Caco-2 (cell line): ENCODE data around the gene GMEB1. TPM values are rescaled to one million over a fixed set of nuclear protein-coding genes. Genes with fewer than 3 reads are reported as not detected.

Experiments used
- Bru-seq: library from RNA; stranded (reverse); fragments of 400-500 nt; gene quantifications from one replicate; lab custom pipeline; 2021; lab: Mats Ljungman, UMichigan
- BruChase-seq, 2 experiments: library from RNA; stranded (reverse); fragments of 400-500 nt; gene quantifications; one replicate each; lab custom pipeline; 2021; lab: Mats Ljungman, UMichigan
- BruUV-seq: library from RNA; stranded (reverse); fragments of 400-500 nt; replicated peaks from 2 replicates; lab custom pipeline; 2021; lab: Mats Ljungman, UMichigan
- CTCF ChIA-PET: fragments of 300-600 bp; sonication (Branson Sonifier 250); formaldehyde crosslinking; loops from one replicate; lab custom pipeline; 2022; ENCODE audit warnings: antibody characterized with exemption; lab: Charles Lee
- POLR2A ChIA-PET: fragments of 300-600 bp; sonication (Branson Sonifier 250); formaldehyde crosslinking; loops from one replicate; lab custom pipeline; 2022; ENCODE audit warnings: antibody characterized with exemption; lab: Charles Lee
- DNase-seq, 2 experiments: peaks; one replicate each; pipeline versions ENCODE4 v3.0.0 to v3.0.0-alpha.2; 2020 to 2022
- H3K27me3 ChIP-seq: replicated peaks from 2 replicates; pipeline ENCODE4 v1.6.0; 2011; ENCODE audit warnings: low read length; ENCODE audit not compliant: control insufficient read depth, insufficient read depth
- H3K36me3 ChIP-seq: 2 replicates; pipeline ENCODE4 v1.5.1; 2011; ENCODE audit warnings: low read length; ENCODE audit not compliant: control insufficient read depth, insufficient read depth
- H3K4me1 ChIP-seq: fragments of 250-450 bp; sonication (Bioruptor Pico); 2 replicates; pipeline ENCODE4 v1.5.1; 2020; ENCODE audit warnings: mild to moderate bottlenecking
- H3K4me3 ChIP-seq: 2 replicates; pipeline ENCODE4 v1.5.1; 2011; ENCODE audit warnings: low read depth, mild to moderate bottlenecking, control low read depth, low read length
- H3K9me3 ChIP-seq: fragments of 250-450 bp; sonication (Bioruptor Pico); 2 replicates; pipeline ENCODE4 v1.5.1; 2020; ENCODE audit warnings: mild to moderate bottlenecking, moderate library complexity
- H3K27ac Mint-ChIP-seq: one replicate; pipeline ENCODE4 v1.8.0; 2022; ENCODE audit warnings: mixed read lengths; ENCODE audit not compliant: unreplicated experiment
- H3K27me3 Mint-ChIP-seq: one replicate; pipeline ENCODE4 v1.8.0; 2022; ENCODE audit warnings: mixed read lengths; ENCODE audit not compliant: insufficient read depth, unreplicated experiment
- H3K36me3 Mint-ChIP-seq: one replicate; pipeline ENCODE4 v1.8.0; 2022; ENCODE audit warnings: mild to moderate bottlenecking, mixed read lengths; ENCODE audit not compliant: insufficient read depth, unreplicated experiment
- H3K4me1 Mint-ChIP-seq: one replicate; pipeline ENCODE4 v1.8.0; 2022; ENCODE audit warnings: low read depth, mixed read lengths; ENCODE audit not compliant: unreplicated experiment
- H3K4me3 Mint-ChIP-seq: one replicate; pipeline ENCODE4 v1.8.0; 2022; ENCODE audit warnings: mild to moderate bottlenecking, moderate library complexity, mixed read lengths; ENCODE audit not compliant: unreplicated experiment
- H3K9me3 Mint-ChIP-seq: one replicate; pipeline ENCODE4 v1.8.0; 2022; ENCODE audit warnings: mixed read lengths; ENCODE audit not compliant: unreplicated experiment
- CTCF ChIP-seq, 2 experiments: fragments of 200-600 bp in 1 of 2; IDR thresholded peaks; 1 replicate in 1 of 2; 2 replicates in 1 of 2; pipeline versions ENCODE4 v1.5.1 to v1.8.0; 2011 to 2022; ENCODE audit warnings: antibody characterized with exemption in 1 of 2, control low read depth in 1 of 2, inconsistent platforms in 1 of 2, low read depth in 1 of 2, low read length in 1 of 2, mild to moderate bottlenecking in 1 of 2, moderate library complexity in 1 of 2; ENCODE audit not compliant: insufficient read depth in 1 of 2, severe bottlenecking in 1 of 2, unreplicated experiment in 1 of 2
- intact Hi-C: fragments of 100-400 bp; cut with micrococcal nuclease; formaldehyde crosslinking; loops from one replicate; pipeline ENCODE4 v1.10.0; 2022; ENCODE audit not compliant: unreplicated experiment
- long read RNA-seq: library from polyadenylated mRNA; stranded (forward); transcript quantifications from one replicate; pipeline ENCODE4 v2.0.0, GENCODE V29; 2022
- total RNA-seq: library from RNA; stranded (reverse); gene quantifications from 2 replicates; pipeline ENCODE4 v1.2.3, GENCODE V29; 2022

The GMEB1 gene
- total RNA-seq (4.3 and 5.2 TPM in 2 replicates), Bru-seq, nascent RNA (percentile 47 among the genes with signal in this experiment), BruChase-seq, experiment 1, labeled RNA remaining after a 2-hour chase (percentile 53 among the genes with signal in this experiment), BruChase-seq, experiment 2, labeled RNA remaining after a 6-hour chase (percentile 53 among the genes with signal in this experiment)
- long read RNA-seq, partial matches to known transcripts: 1 of 2 reads
- long read RNA-seq, other reads (novel, unspliced or antisense): 1 of 2 reads

DNA sequence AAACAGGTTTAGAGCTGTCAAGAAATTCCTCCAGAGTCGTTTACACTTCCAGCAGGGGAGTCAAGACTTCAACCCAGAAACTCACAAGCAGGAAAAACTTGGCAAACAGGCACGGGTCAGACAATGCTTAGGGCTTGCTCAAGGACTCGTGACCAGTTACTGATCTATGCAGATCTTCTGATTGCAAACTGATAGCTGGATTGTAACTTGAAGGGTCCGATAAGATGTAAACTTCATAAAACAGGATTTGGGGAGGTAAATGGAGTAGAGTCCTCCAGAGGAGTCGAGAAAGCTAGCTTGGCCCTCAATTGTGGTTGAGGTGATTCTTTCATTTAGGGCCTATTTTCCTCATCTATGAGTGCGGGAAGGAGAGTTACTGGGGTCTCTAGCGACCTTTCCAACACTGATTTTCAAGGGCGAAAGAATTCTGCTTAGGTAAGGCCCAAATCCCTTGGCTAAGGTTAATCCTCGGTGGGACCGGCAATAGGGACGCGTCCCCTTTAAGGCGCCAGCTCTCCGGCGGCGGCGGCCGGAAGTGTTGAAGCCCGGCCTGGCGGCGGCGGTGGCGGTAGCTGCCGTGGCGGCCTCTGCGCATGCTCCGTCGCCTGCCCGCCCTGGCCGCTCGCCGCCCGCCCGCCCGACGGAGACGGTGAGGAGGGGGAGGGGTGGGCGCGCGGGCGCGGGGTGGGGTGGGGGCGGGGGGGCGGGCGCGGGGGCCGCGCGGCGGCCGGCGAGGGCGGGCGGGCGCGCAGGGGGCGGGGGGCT is at the start of gene GMEB1:
GMEB1 (plus strand) TSS at position 594 of the 765 bp plus-strand sequence. CDS start 14,829 bp downstream, outside the sequence.
- POLR2A ChIA-PET: interaction anchor here (0.7 to 2.6 kb wide), 5 partner anchors 13 to 246 kb away, joined by 3 to 32 read pairs (median 16); partner anchors contain the start of genes RNU11, TAF12 and YTHDF2
- Mint-ChIP-seq H3K4me1 (peaks cover 8% of the 10 kb centered on the region), H3K27ac (peak within 1 kb of the TSS; percentile 97), H3K36me3 (peaks cover 8% of the 10 kb centered on the region), H3K4me3 (peak within 1 kb of the TSS; percentile 91), H3K27me3 (no peaks in the 10 kb centered on the region), H3K9me3 (no peaks in the 10 kb centered on the region)
- TF ChIP-seq CTCF (IDR thresholded peaks at IDR 0.05; ENCODE audit: insufficient read depth in 1 of 2, low read depth in 1 of 2, low read length in 1 of 2, severe bottlenecking in 1 of 2, unreplicated experiment in 1 of 2): no peak
- H3K4me3 ChIP-seq: peak within 1 kb of the TSS; percentile 46
- DNase-seq: peak; percentile 81 to 87
- H3K4me1 ChIP-seq: peaks cover 9% of the 10 kb centered on the region
- CTCF ChIA-PET: interaction anchor here (2.6 kb wide), 1 partner anchor 68 kb away, joined by 29 read pairs; the partner anchor contains the start of gene YTHDF2
- TSS peak; percentile 85 for BruUV-seq
- no peaks in the 10 kb centered on the region for H3K9me3 ChIP-seq
- no peaks in the 10 kb centered on the region for H3K36me3 ChIP-seq
- intact Hi-C loops: loop anchor here (1.0 kb wide), 2 partner anchors 20 to 68 kb away; partner anchors contain the start of genes RNU11 and YTHDF2
- no peaks in the 10 kb centered on the region for H3K27me3 ChIP-seq

- H3K9me3 Mint-ChIP-seq: no peaks in the 10 kb centered on the region
- POLR2A ChIA-PET: no interaction called here
- H3K27me3 Mint-ChIP-seq: no peaks in the 10 kb centered on the region
- DNase-seq: no peak
- Histone ChIP-seq H3K9me3 (no peaks in the 10 kb centered on the region), H3K27me3 (no peaks in the 10 kb centered on the region), H3K36me3 (no peaks in the 10 kb centered on the region), H3K4me1 (no peaks in the 10 kb centered on the region), H3K4me3 (no peak overlapping the region)
- H3K27ac Mint-ChIP-seq: no peak overlapping the region
- no TSS peak for BruUV-seq
- intact Hi-C loops: no loop called here
- TF ChIP-seq CTCF (IDR thresholded peaks at IDR 0.05; ENCODE audit: insufficient read depth in 1 of 2, low read depth in 1 of 2, low read length in 1 of 2, severe bottlenecking in 1 of 2, unreplicated experiment in 1 of 2): no peak
- no peaks in the 10 kb centered on the region for H3K4me1 Mint-ChIP-seq
- H3K36me3 Mint-ChIP-seq: peaks cover 12% of the 10 kb centered on the region
- H3K4me3 Mint-ChIP-seq: no peak overlapping the region
- CTCF ChIA-PET: no interaction called here
These were observed 36.9 kb upstream of the GMEB1 start for GRCh38 chr1:28631713-28632112.

- no peak overlapping the region for H3K4me3 Mint-ChIP-seq
- no peaks in the 10 kb centered on the region for H3K4me1 ChIP-seq
- ChIA-PET CTCF (no interaction called here), POLR2A (no interaction called here)
- H3K27me3 ChIP-seq: no peaks in the 10 kb centered on the region
- H3K4me1 Mint-ChIP-seq: no peaks in the 10 kb centered on the region
- H3K36me3 ChIP-seq: no peaks in the 10 kb centered on the region
- no peaks in the 10 kb centered on the region for H3K9me3 ChIP-seq
- no TSS peak for BruUV-seq
- DNase-seq: no peak
- TF ChIP-seq CTCF (IDR thresholded peaks at IDR 0.05; ENCODE audit: insufficient read depth in 1 of 2, low read depth in 1 of 2, low read length in 1 of 2, severe bottlenecking in 1 of 2, unreplicated experiment in 1 of 2): no peak
- no peak overlapping the region for H3K4me3 ChIP-seq
- peaks cover 12% of the 10 kb centered on the region for H3K36me3 Mint-ChIP-seq
- H3K27me3 Mint-ChIP-seq: no peaks in the 10 kb centered on the region
- no peak overlapping the region for H3K27ac Mint-ChIP-seq
- intact Hi-C loops: no loop called here
- H3K9me3 Mint-ChIP-seq: no peaks in the 10 kb centered on the region
These were observed 36.0 kb upstream of the GMEB1 start for GRCh38 chr1:28632560-28632959.
